H1 (cell line): ENCODE measurements around the gene EXD2. TPM values are rescaled to one million over a fixed set of nuclear protein-coding genes. Genes with fewer than 3 reads are reported as not detected.

Experiments used
- CTCF ChIA-PET: fragments of 300-600 bp; sonication (Branson Sonifier 250); formaldehyde crosslinking; loops from one replicate; lab custom pipeline; 2021; ENCODE audit not compliant: partially characterized antibody; lab: Charles Lee
- POLR2A ChIA-PET: fragments of 300-600 bp; sonication (Branson Sonifier 250); formaldehyde crosslinking; loops from one replicate; lab custom pipeline; 2021; ENCODE audit warnings: inconsistent platforms; ENCODE audit not compliant: partially characterized antibody; lab: Charles Lee
- DNase-seq, 2 experiments: peaks; one replicate each; pipeline versions ENCODE4 v3.0.0 to v3.0.0-alpha.2; 2010 to 2022; ENCODE audit warnings: low spot score in 2 of 2, low read depth in 1 of 2, mixed read lengths in 1 of 2
- FAIRE-seq: peaks from 2 replicates; lab custom pipeline; 2011; peaks lifted over from hg19 to GRCh38; lab: Jason Lieb, UNC
- H2AFZ ChIP-seq: 2 replicates; pipeline ENCODE4 v1.8.1; 2012; ENCODE audit warnings: low read length, inconsistent platforms
- H2AK5ac ChIP-seq: 2 replicates; pipeline ENCODE4 v1.6.1; 2013; ENCODE audit warnings: low read depth, low read length
- H2BK120ac ChIP-seq: replicated peaks from 2 replicates; pipeline ENCODE3; 2013; ENCODE audit warnings: low read depth, low read length, inconsistent platforms
- H2BK12ac ChIP-seq: 2 replicates; pipeline ENCODE4 v1.6.1; 2013; ENCODE audit warnings: low read depth, low read length
- H2BK15ac ChIP-seq: 2 replicates; pipeline ENCODE4 v1.6.1; 2013; ENCODE audit warnings: low read length
- H2BK20ac ChIP-seq: 2 replicates; pipeline ENCODE4 v1.6.1; 2013; ENCODE audit warnings: low read length
- H2BK5ac ChIP-seq: 2 replicates; pipeline ENCODE4 v1.6.1; 2013; ENCODE audit warnings: low read depth, low read length
- H3K14ac ChIP-seq: 2 replicates; pipeline ENCODE4 v1.6.1; 2013; ENCODE audit warnings: inconsistent platforms; ENCODE audit not compliant: insufficient read length
- H3K18ac ChIP-seq: 2 replicates; pipeline ENCODE4 v1.6.1; 2013; ENCODE audit warnings: low read length; ENCODE audit errors: extremely low read depth
- H3K23ac ChIP-seq: 2 replicates; pipeline ENCODE4 v1.6.1; 2013; ENCODE audit warnings: inconsistent platforms; ENCODE audit not compliant: insufficient read length
- H3K23me2 ChIP-seq: 2 replicates; pipeline ENCODE4 v1.6.1; 2013; ENCODE audit warnings: low read depth, low read length
- H3K27ac ChIP-seq: 2 replicates; pipeline ENCODE4 v1.6.1; 2011; ENCODE audit warnings: low read depth, low read length, inconsistent platforms
- H3K27me3 ChIP-seq, 4 experiments: replicated peaks in 1 of 4; 1 replicate in 1 of 4; 2 replicates in 3 of 4; pipeline versions ENCODE4 v1.6.1 to v1.8.1; 2011 to 2013; ENCODE audit warnings: low read length in 3 of 4, mild to moderate bottlenecking in 3 of 4, inconsistent platforms in 2 of 4, mixed read lengths in 2 of 4, moderate library complexity in 1 of 4; ENCODE audit not compliant: control insufficient read depth in 3 of 4, insufficient read depth in 3 of 4; ENCODE audit errors: extremely low read depth in 1 of 4
- H3K36me3 ChIP-seq, 4 experiments: 2 replicates each; pipeline versions ENCODE4 v1.6.1 to v1.8.1; 2011 to 2013; ENCODE audit warnings: mild to moderate bottlenecking in 4 of 4, low read length in 3 of 4, moderate library complexity in 2 of 4, control low read depth in 1 of 4, inconsistent platforms in 1 of 4; ENCODE audit not compliant: insufficient read depth in 4 of 4, control insufficient read depth in 2 of 4
- H3K4ac ChIP-seq: replicated peaks from 2 replicates; pipeline ENCODE3; 2013; ENCODE audit warnings: low read length, low read depth, mixed read lengths, inconsistent platforms; ENCODE audit not compliant: insufficient read length
- H3K4me1 ChIP-seq, 4 experiments: replicated peaks in 1 of 4; 1 replicate in 1 of 4; 2 replicates in 3 of 4; pipeline versions ENCODE4 v1.6.1 to v1.8.1; 2011 to 2013; ENCODE audit warnings: low read length in 3 of 4, inconsistent platforms in 2 of 4, mixed read lengths in 1 of 4; ENCODE audit not compliant: insufficient read depth in 4 of 4, control insufficient read depth in 3 of 4
- H3K4me2 ChIP-seq, 2 experiments: 2 replicates each; pipeline versions ENCODE4 v1.6.1 to v1.8.1; 2011 to 2013; ENCODE audit warnings: low read depth in 2 of 2, low read length in 2 of 2, control low read depth in 1 of 2, inconsistent platforms in 1 of 2, mild to moderate bottlenecking in 1 of 2; ENCODE audit not compliant: insufficient read depth in 1 of 2
- H3K4me3 ChIP-seq, 4 experiments: fragments of 200-600, 300-600 bp in 1 of 4; sonication (generic), shearing (Covaris generic), sonication (Bioruptor Twin) in 1 of 4; 2 replicates each; pipeline versions ENCODE4 v1.5.1 to v1.8.1; 2011 to 2016; ENCODE audit warnings: low read length in 4 of 4, low read depth in 3 of 4, control low read depth in 2 of 4, inconsistent platforms in 2 of 4, mild to moderate bottlenecking in 2 of 4, mixed read lengths in 1 of 4, moderate library complexity in 1 of 4; ENCODE audit not compliant: insufficient read depth in 2 of 4; ENCODE audit errors: extremely low read depth in 1 of 4
- H3K56ac ChIP-seq: replicated peaks from 2 replicates; pipeline ENCODE3; 2013; ENCODE audit warnings: low read depth, mild to moderate bottlenecking, mixed read lengths, low read length, inconsistent platforms; ENCODE audit not compliant: insufficient read length
- H3K79me1 ChIP-seq: 2 replicates; pipeline ENCODE4 v1.6.1; 2013; ENCODE audit warnings: low read depth, low read length, control low read depth
- H3K79me2 ChIP-seq, 2 experiments: 2 replicates each; pipeline versions ENCODE4 v1.6.1 to v1.8.1; 2012 to 2013; ENCODE audit warnings: low read length in 2 of 2, mild to moderate bottlenecking in 2 of 2, inconsistent platforms in 1 of 2; ENCODE audit not compliant: insufficient read depth in 2 of 2, control insufficient read depth in 1 of 2
- H3K9ac ChIP-seq, 4 experiments: replicated peaks in 1 of 4; 1 replicate in 1 of 4; 2 replicates in 3 of 4; pipeline versions ENCODE4 v1.6.1 to v1.8.1; 2011 to 2013; ENCODE audit warnings: low read depth in 3 of 4, low read length in 3 of 4, control low read depth in 2 of 4, mild to moderate bottlenecking in 2 of 4, moderate library complexity in 2 of 4, inconsistent platforms in 1 of 4; ENCODE audit errors: extremely low read depth in 1 of 4
- H3K9me3 ChIP-seq, 2 experiments: 2 replicates each; pipeline versions ENCODE4 v1.6.1 to v1.8.1; 2012 to 2013; ENCODE audit warnings: mild to moderate bottlenecking in 2 of 2, moderate library complexity in 2 of 2, control low read depth in 1 of 2, inconsistent platforms in 1 of 2, low read depth in 1 of 2, low read length in 1 of 2, mixed read lengths in 1 of 2; ENCODE audit not compliant: insufficient read depth in 2 of 2
- H4K20me1 ChIP-seq, 2 experiments: replicated peaks in 1 of 2; 2 replicates each; pipeline versions ENCODE3 to v1.8.1; 2011 to 2013; ENCODE audit warnings: inconsistent platforms in 2 of 2, low read length in 2 of 2, mild to moderate bottlenecking in 1 of 2; ENCODE audit not compliant: insufficient read depth in 2 of 2, control insufficient read depth in 1 of 2
- H4K5ac ChIP-seq: 2 replicates; pipeline ENCODE4 v1.6.1; 2013; ENCODE audit warnings: low read length, low read depth, mixed read lengths, inconsistent platforms; ENCODE audit not compliant: insufficient read length
- H4K8ac ChIP-seq: 2 replicates; pipeline ENCODE4 v1.8.0; 2013; ENCODE audit warnings: mild to moderate bottlenecking, moderate library complexity, low read length, inconsistent platforms; ENCODE audit not compliant: insufficient read depth; ENCODE audit errors: extremely low read depth
- H4K91ac ChIP-seq: replicated peaks from 2 replicates; pipeline ENCODE3; 2013; ENCODE audit warnings: low read length, mixed read lengths, inconsistent platforms; ENCODE audit not compliant: insufficient read length
- CBX8 ChIP-seq: fragments of 300-800, 300-1000 bp; sonication (generic); IDR thresholded peaks from 2 replicates; pipeline ENCODE4 v1.7.1; 2016; ENCODE audit warnings: low read depth, low read length, borderline replicate concordance
- EP300 ChIP-seq, 2 experiments: IDR thresholded peaks; 1 replicate in 1 of 2; 2 replicates in 1 of 2; pipeline ENCODE4 v1.6.1; 2011 to 2012; ENCODE audit warnings: low read depth in 2 of 2, low read length in 2 of 2, mild to moderate bottlenecking in 2 of 2, borderline replicate concordance in 1 of 2, inconsistent platforms in 1 of 2, moderate library complexity in 1 of 2
- EZH2 ChIP-seq: fragments of 200-600 bp; sonication (generic); IDR thresholded peaks from 2 replicates; pipeline ENCODE4 v1.7.1; 2012; ENCODE audit warnings: low read depth, mild to moderate bottlenecking, moderate library complexity, low read length, inconsistent platforms; ENCODE audit not compliant: severe bottlenecking
- GTF2F1 ChIP-seq: IDR thresholded peaks from 2 replicates; pipeline ENCODE4 v1.6.1; 2012; ENCODE audit warnings: low read depth, low read length, improper control_type of control experiment, borderline replicate concordance
- JUND ChIP-seq: IDR thresholded peaks from 2 replicates; pipeline ENCODE4 v1.6.1; 2011; ENCODE audit warnings: mild to moderate bottlenecking, improper control_type of control experiment, low read length
- KDM1A ChIP-seq: fragments of 200-600, 300-600 bp; sonication (generic); IDR thresholded peaks from 2 replicates; pipeline ENCODE4 v1.7.1; 2016; ENCODE audit warnings: mild to moderate bottlenecking, low read length, borderline replicate concordance
- KDM5A ChIP-seq: fragments of 200-600 bp; IDR thresholded peaks from 2 replicates; pipeline ENCODE4 v1.7.1; 2012; ENCODE audit warnings: mild to moderate bottlenecking, low read length, inconsistent platforms, mixed read lengths
- NANOG ChIP-seq: IDR thresholded peaks from 2 replicates; pipeline ENCODE4 v1.6.1; 2011; ENCODE audit warnings: low read length, low read depth, mild to moderate bottlenecking, inconsistent platforms; ENCODE audit not compliant: insufficient read depth, poor library complexity, severe bottlenecking
- SRF ChIP-seq: IDR thresholded peaks from 2 replicates; pipeline ENCODE4 v1.6.1; 2011; ENCODE audit warnings: mild to moderate bottlenecking, low read depth, low read length, moderate library complexity
- SUZ12 ChIP-seq: fragments of 200-600 bp; sonication (generic); IDR thresholded peaks from 2 replicates; pipeline ENCODE4 v1.6.1; 2012; ENCODE audit warnings: mild to moderate bottlenecking, inconsistent platforms, low read length, moderate library complexity, mixed read lengths
- YY1 ChIP-seq: IDR thresholded peaks from 2 replicates; pipeline ENCODE4 v1.6.1; 2011; ENCODE audit warnings: low read depth, mild to moderate bottlenecking, low read length
- WGBS, 2 experiments: shearing (Covaris generic) in 1 of 2; methylation state at CpG; one replicate each; pipeline versions ENCODE4 v1.1.6 to v1.1.7; 2013 to 2015; ENCODE audit warnings: low lambda C conversion rate in 2 of 2, mixed read lengths in 2 of 2, inconsistent platforms in 1 of 2, low coverage in 1 of 2, missing lambda C conversion rate in 1 of 2; ENCODE audit not compliant: insufficient replicate concordance in 2 of 2, insufficient coverage in 1 of 2, insufficient read length in 1 of 2; ENCODE audit errors: extremely low coverage in 1 of 2, missing lambda C conversion rate in 1 of 2; 5-methylcytosine and 5-hydroxymethylcytosine counted together
- polyA plus RNA-seq, 7 experiments: library from polyadenylated mRNA; depleted of rRNA in 3 of 7; stranded (reverse) in 5 of 7; unstranded in 2 of 7; fragments of >200 nt in 5 of 7; fragments of 200-250 nt in 2 of 7; gene quantifications; 1 replicate in 5 of 7; 2 replicates in 1 of 7; 4 replicates in 1 of 7; pipeline versions ENCODE4 v1.2.1 to v1.2.3, GENCODE V29; 2011 to 2013; ENCODE audit warnings: missing spikeins in 2 of 7, mixed read lengths in 2 of 7
- total RNA-seq: library from RNA; stranded (reverse); fragmentation: NEBNext Ultra II Directional; extraction: Animal tissue kit (Norgen Biotek cat#: 25700); gene quantifications from 2 replicates; pipeline ENCODE4 v1.2.1, GENCODE V29; 2021
- TF ChIP-seq, protein P1 (sequence below): IDR thresholded peaks from 2 replicates; pipeline ENCODE4 v1.6.1; 2012; ENCODE audit warnings: inconsistent platforms

Gene EXD2
- total and polyA plus RNA-seq, 2 of the 8 experiments (the other 6 are each of a cell fraction or from before 2014, with no cell fraction given): 11.9 to 25.9 TPM

DNA sequence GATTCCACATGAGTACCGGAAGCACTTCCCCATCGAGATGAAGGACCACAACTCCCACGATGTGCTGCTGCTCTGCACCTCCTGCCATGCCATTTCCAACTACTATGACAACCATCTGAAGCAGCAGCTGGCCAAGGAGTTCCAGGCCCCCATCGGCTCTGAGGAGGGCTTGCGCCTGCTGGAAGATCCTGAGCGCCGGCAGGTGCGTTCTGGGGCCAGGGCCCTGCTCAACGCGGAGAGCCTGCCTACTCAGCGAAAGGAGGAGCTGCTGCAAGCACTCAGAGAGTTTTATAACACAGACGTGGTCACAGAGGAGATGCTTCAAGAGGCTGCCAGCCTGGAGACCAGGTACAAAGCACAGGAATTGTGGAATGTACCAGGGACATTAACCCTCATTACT lies 46.3 kb downstream of the EXD2 start:
- ChIA-PET POLR2A (no interaction called here), CTCF (interaction anchor here (1.0 to 3.1 kb wide), 4 partner anchors 16 to 109 kb away, joined by 3 to 9 read pairs (median 6); no protein-coding TSS in a partner anchor)
- FAIRE-seq (no peak), DNase-seq (peak in 1 of 2 experiments; percentile 41)
- Histone ChIP-seq H3K4ac (no peak overlapping the region), H3K18ac (no peak overlapping the region), H3K23me2 (no peaks in the 10 kb centered on the region), H2AFZ (no peak overlapping the region), H3K9me3 (no peaks in the 10 kb centered on the region), H4K8ac (no peak overlapping the region), H3K27ac (no peak overlapping the region), H4K5ac (no peak overlapping the region), H3K4me2 (no peak overlapping the region), H4K91ac (no peak overlapping the region), H3K4me3 (no peak overlapping the region), H3K56ac (no peak overlapping the region), H3K14ac (no peak overlapping the region), H3K4me1 (no peaks in the 10 kb centered on the region), H3K9ac (no peak overlapping the region), H3K79me1 (no peaks in the 10 kb centered on the region), H3K23ac (no peak overlapping the region), H2AK5ac (no peak overlapping the region), H2BK12ac (no peak overlapping the region), H3K36me3 (peaks cover 4 to 45% (median 18%) of the 10 kb centered on the region in 4 experiments; a peak in 6 of 8 replicates), H3K27me3 (no peaks in the 10 kb centered on the region), H3K79me2 (no peaks in the 10 kb centered on the region), H2BK120ac (no peak overlapping the region), H4K20me1 (no peaks in the 10 kb centered on the region), H2BK20ac (no peak overlapping the region), H2BK15ac (no peak overlapping the region), H2BK5ac (no peak overlapping the region)
- 92% methylated on average over 12 of the region's 12 CpGs; no CpG with 5 or more reads in 1 of the 2 experiments for WGBS, 2 experiments
- no peak for TF ChIP-seq KDM1A
- no peak for TF ChIP-seq CBX8
- TF ChIP-seq SUZ12: no peak
- no peak for TF ChIP-seq NANOG
- TF ChIP-seq EP300 (IDR thresholded peaks at IDR 0.05; ENCODE audit: borderline replicate concordance in 1 of 2, low read depth in 2 of 2, low read length in 2 of 2): no peak
- TF ChIP-seq KDM5A: no peak
- TF ChIP-seq YY1: no peak
- TF ChIP-seq SRF: no peak
- TF ChIP-seq EZH2: no peak
- TF ChIP-seq, protein P1, sequence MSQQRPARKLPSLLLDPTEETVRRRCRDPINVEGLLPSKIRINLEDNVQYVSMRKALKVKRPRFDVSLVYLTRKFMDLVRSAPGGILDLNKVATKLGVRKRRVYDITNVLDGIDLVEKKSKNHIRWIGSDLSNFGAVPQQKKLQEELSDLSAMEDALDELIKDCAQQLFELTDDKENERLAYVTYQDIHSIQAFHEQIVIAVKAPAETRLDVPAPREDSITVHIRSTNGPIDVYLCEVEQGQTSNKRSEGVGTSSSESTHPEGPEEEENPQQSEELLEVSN: no peak
- TF ChIP-seq GTF2F1: no peak
- no peak for TF ChIP-seq JUND
